Gastrocnemius medialis (tissue), 4 donors: ENCODE results near the gene PTPRF. TPM values are rescaled to one million over a fixed set of nuclear protein-coding genes. Genes with fewer than 3 reads are reported as not detected.

Source experiments
- ATAC-seq, 2 donors: fragments of 150-250 bp; one replicate each; pipeline ENCODE4 v1.9.1; 2016
- DNase-seq, 2 donors: peaks; one replicate each; pipeline ENCODE4 v3.0.0-alpha.2; 2019
- H3K27ac ChIP-seq, 4 donors: fragments of 200-600 bp; sonication (generic); 1 replicate in 1 of 4; 2 replicates in 3 of 4; pipeline ENCODE4 v1.5.1; 2016 to 2018; ENCODE audit warnings: mild to moderate bottlenecking in 2 of 4, moderate library complexity in 1 of 4
- H3K27me3 ChIP-seq, 3 donors: fragments of 200-600 bp; sonication (generic) in 2 of 3; 1 replicate in 1 of 3; 2 replicates in 2 of 3; pipeline versions ENCODE4 v1.5.1 to v1.6.0; 2016 to 2019; ENCODE audit warnings: mild to moderate bottlenecking in 1 of 3, moderate library complexity in 1 of 3
- H3K36me3 ChIP-seq, 2 donors: fragments of 200-600 bp; sonication (generic) in 1 of 2; one replicate each; pipeline ENCODE4 v1.5.1; 2017 to 2018
- H3K4me1 ChIP-seq, 2 donors: fragments of 200-600 bp; sonication (generic) in 1 of 2; one replicate each; pipeline ENCODE4 v1.5.1; 2016 to 2017; ENCODE audit warnings: mild to moderate bottlenecking in 2 of 2
- H3K4me3 ChIP-seq, 4 donors: fragments of 200-600 bp; sonication (generic) in 3 of 4; 1 replicate in 1 of 4; 2 replicates in 3 of 4; pipeline ENCODE4 v1.5.1; 2016 to 2019; ENCODE audit warnings: mild to moderate bottlenecking in 2 of 4
- H3K9me3 ChIP-seq, 3 donors: fragments of 200-600 bp; sonication (generic) in 2 of 3; 1 replicate in 1 of 3; 2 replicates in 2 of 3; pipeline ENCODE4 v1.5.1; 2016 to 2019
- POLR2A ChIP-seq, 2 donors: fragments of 450-650 bp; IDR thresholded peaks; one replicate each; pipeline ENCODE4 v1.6.1; 2017; ENCODE audit warnings: antibody characterized with exemption in 2 of 2, mild to moderate bottlenecking in 2 of 2, moderate library complexity in 2 of 2
- in situ Hi-C, 4 donors: fragments of 200-750 bp; cut with MboI; loops; one replicate each; pipeline versions ENCODE4 v1.15.0 to v1.8.0; 2017; ENCODE audit warnings: low sequenced_read_pairs in 4 of 4
- intact Hi-C: fragments of 100-400 bp; cut with DNase I; formaldehyde crosslinking; loops from one replicate; pipeline ENCODE4 v1.15.1; 2023; ENCODE audit warnings: low total_unique reads
- total RNA-seq, 4 donors: library from RNA; depleted of rRNA; stranded (reverse); fragments of >200 nt; gene quantifications; one replicate each; pipeline versions ENCODE4 v1.1.0 to v1.2.3, GENCODE V29; 2016
- TF ChIP-seq, protein P1 (sequence below), 5 experiments: fragments of 450-650 bp in 3 of 5; fragments of 200-600 bp in 2 of 5; sonication (generic) in 2 of 5; IDR thresholded peaks in 4 of 5; conservative IDR thresholded peaks in 1 of 5; 1 replicate in 4 of 5; 2 replicates in 1 of 5; pipeline ENCODE4 v1.5.1; 2016 to 2019; ENCODE audit warnings: antibody characterized with exemption in 5 of 5, mild to moderate bottlenecking in 3 of 5, moderate library complexity in 3 of 5

Gene PTPRF
- total RNA-seq, 4 donors from 2014 or later, result 1.8 to 2.6 (median 2.5) TPM

DNA sequence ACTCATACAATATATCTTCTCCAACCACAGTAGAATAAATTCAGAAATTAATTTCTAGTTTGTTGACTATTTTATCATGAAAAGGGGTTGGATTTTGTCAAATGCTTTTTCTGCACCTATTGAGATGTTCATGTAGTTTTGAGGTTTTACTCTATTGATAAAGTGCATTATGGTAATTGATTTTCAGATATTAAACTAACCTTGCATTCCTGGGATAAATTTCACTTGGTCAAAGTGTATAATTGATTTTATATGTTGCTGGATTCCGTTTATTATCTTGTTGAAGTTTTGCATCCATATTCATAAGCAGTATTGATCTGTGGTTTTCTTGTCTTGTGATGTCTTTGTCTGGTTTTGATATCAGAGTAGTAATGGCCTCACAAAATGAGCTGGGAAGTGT lies 42.5 kb upstream of the PTPRF start:
- intact Hi-C loops, result no loop called here
- Histone ChIP-seq H3K27ac (no peak overlapping the region), H3K27me3 (no peaks in the 10 kb centered on the region), H3K4me1 (no peaks in the 10 kb centered on the region), H3K4me3 (no peak overlapping the region), H3K9me3 (no peaks in the 10 kb centered on the region), H3K36me3 (no peaks in the 10 kb centered on the region)
- DNase-seq, result no peak
- no peak for ATAC-seq
- TF ChIP-seq POLR2A (IDR thresholded peaks at IDR 0.05), result no peak
- in situ Hi-C loops, result no loop called here

DNA sequence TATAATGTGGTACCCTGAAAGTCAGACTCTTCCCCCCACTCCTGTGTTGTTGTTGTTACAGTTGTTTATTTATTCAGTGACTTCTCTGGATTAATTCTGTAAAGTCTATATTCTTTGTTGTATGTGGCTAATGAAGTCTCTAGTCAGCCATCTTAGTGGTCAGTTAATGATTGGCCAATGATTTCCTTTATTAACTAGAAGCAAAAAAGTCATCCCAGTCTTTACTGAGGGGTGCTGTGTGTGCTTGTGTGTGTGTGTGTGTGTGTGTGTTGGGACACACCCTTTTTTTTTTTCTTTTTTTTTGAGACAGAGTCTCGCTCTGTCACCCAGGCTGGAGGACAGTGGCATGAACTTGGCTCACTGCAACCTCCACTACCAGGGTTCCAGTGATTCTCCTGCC lies 39.6 kb upstream of the PTPRF start:
- H3K36me3 ChIP-seq, result no peaks in the 10 kb centered on the region
- in situ Hi-C loops (no loop called here), intact Hi-C loops (no loop called here)
- H3K27me3 ChIP-seq, result no peaks in the 10 kb centered on the region
- H3K4me1 ChIP-seq, result no peaks in the 10 kb centered on the region
- H3K9me3 ChIP-seq, result no peaks in the 10 kb centered on the region
- TF ChIP-seq, protein P1, sequence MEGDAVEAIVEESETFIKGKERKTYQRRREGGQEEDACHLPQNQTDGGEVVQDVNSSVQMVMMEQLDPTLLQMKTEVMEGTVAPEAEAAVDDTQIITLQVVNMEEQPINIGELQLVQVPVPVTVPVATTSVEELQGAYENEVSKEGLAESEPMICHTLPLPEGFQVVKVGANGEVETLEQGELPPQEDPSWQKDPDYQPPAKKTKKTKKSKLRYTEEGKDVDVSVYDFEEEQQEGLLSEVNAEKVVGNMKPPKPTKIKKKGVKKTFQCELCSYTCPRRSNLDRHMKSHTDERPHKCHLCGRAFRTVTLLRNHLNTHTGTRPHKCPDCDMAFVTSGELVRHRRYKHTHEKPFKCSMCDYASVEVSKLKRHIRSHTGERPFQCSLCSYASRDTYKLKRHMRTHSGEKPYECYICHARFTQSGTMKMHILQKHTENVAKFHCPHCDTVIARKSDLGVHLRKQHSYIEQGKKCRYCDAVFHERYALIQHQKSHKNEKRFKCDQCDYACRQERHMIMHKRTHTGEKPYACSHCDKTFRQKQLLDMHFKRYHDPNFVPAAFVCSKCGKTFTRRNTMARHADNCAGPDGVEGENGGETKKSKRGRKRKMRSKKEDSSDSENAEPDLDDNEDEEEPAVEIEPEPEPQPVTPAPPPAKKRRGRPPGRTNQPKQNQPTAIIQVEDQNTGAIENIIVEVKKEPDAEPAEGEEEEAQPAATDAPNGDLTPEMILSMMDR (IDR thresholded peaks at IDR 0.05 in 4 of 5, conservative IDR thresholded peaks at IDR 0.05 in 1 of 5), result no peak
- TF ChIP-seq POLR2A (IDR thresholded peaks at IDR 0.05), result no peak
- DNase-seq (no peak), ATAC-seq (no peak)
- no peak overlapping the region for H3K4me3 ChIP-seq
- H3K27ac ChIP-seq, result no peak overlapping the region

DNA sequence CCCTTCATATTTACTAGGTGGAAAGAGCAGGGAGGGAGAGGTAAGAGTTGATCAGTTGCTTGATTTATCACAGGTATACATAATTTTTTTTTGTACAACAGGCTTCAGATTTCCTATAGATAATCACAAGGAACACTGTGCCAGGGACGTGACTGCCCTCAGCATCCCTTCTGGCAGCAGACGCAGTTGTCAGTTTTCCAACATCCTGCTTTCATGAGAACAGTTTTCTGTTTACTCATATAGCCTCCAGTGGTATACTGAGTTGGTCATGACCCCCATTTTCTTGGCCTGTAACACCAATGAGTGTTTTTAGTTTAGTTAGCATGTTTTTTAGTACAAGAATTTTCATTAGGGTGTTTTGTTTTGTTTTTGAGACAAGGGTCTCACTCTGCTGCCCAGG lies 37.9 kb upstream of the PTPRF start:
- Histone ChIP-seq H3K36me3 (no peaks in the 10 kb centered on the region), H3K4me3 (no peak overlapping the region), H3K4me1 (no peaks in the 10 kb centered on the region), H3K27me3 (no peaks in the 10 kb centered on the region), H3K27ac (no peak overlapping the region), H3K9me3 (no peaks in the 10 kb centered on the region)
- intact Hi-C loops, result no loop called here
- DNase-seq (no peak), ATAC-seq (no peak)
- TF ChIP-seq POLR2A (IDR thresholded peaks at IDR 0.05), result no peak
- TF ChIP-seq, protein P1 (IDR thresholded peaks at IDR 0.05 in 4 of 5, conservative IDR thresholded peaks at IDR 0.05 in 1 of 5), result no peak
- in situ Hi-C loops, result no loop called here

DNA sequence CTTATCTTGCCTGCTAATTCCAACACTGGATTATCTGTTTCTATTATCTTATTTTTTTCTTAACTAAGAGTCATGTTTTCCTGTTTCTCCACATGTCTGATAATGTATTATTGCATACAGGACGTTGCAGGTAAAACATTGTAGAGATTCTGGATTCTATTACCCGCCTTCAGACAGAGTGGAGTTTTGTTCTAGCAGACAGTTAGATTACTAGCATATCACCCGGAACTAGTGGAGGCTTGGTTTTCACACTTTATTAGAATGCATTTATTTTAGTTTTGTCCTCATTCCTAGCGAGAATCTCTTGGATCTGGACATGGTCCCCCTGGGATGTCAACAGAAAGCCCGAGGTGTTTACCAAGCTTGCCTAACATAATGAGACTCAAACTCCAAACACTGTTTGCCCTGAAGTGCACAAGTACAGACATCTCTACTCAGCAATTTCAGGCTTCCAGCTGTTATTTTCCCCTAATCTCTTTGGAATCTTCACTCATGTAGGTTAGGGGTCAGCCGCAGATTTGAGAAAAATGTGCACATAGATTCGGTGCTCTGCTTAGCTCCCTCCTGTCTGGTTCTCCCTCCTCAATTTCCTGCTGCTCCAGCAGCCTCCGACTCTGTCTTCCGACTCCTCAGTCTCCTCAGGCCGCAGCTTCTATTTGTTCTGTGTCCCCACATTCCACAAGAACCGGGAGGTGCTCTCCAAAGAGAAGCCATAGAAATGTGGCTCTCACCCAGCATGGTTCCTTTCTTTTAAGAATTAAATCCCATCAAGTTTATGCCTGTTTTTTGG lies 36.8 kb upstream of the PTPRF start:
- H3K4me1 ChIP-seq, result no peaks in the 10 kb centered on the region
- H3K36me3 ChIP-seq, result no peaks in the 10 kb centered on the region
- no peaks in the 10 kb centered on the region for H3K9me3 ChIP-seq
- in situ Hi-C loops (no loop called here), intact Hi-C loops (no loop called here)
- H3K4me3 ChIP-seq, result no peak overlapping the region
- no peak overlapping the region for H3K27ac ChIP-seq
- H3K27me3 ChIP-seq, result no peaks in the 10 kb centered on the region
- ATAC-seq (no peak), DNase-seq (no peak)
- TF ChIP-seq, protein P1 (IDR thresholded peaks at IDR 0.05 in 4 of 5, conservative IDR thresholded peaks at IDR 0.05 in 1 of 5), result no peak
- no peak for TF ChIP-seq POLR2A (IDR thresholded peaks at IDR 0.05)

DNA sequence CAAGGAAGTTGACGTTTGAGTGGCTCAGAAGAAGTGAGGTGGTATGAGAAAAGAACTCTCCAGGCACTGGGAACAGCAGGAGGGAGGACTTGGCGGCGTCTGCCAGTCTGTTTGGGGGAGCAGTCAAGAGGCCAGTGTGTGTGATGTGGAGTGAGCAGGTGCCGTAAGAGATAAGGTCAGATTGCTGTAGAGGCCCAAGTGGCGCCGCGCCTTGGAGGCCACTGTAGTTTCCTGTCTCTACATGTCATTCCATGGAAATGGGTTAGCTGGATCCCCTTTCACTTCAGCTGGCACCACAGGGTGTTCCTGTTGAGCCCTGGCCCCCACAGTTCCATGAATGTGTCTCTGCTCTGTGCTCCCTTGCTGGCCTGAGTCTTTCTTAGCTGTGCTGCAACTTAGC lies 35.5 kb upstream of the PTPRF start:
- Histone ChIP-seq H3K36me3 (no peaks in the 10 kb centered on the region), H3K4me1 (no peaks in the 10 kb centered on the region), H3K27me3 (no peaks in the 10 kb centered on the region), H3K4me3 (no peak overlapping the region), H3K27ac (no peak overlapping the region), H3K9me3 (no peaks in the 10 kb centered on the region)
- TF ChIP-seq POLR2A (IDR thresholded peaks at IDR 0.05), result no peak
- TF ChIP-seq, protein P1 (IDR thresholded peaks at IDR 0.05 in 4 of 5, conservative IDR thresholded peaks at IDR 0.05 in 1 of 5), result no peak
- ATAC-seq (no peak), DNase-seq (no peak)
- in situ Hi-C loops (no loop called here), intact Hi-C loops (no loop called here)
